HG03520 (cell line): ENCODE data around the gene SUMO4.

Experiments used
- ATAC-seq: cut with Tn5 transposase; IDR thresholded peaks from one replicate; pipeline ENCODE4 v1.9.1; 2021; ENCODE audit warnings: mild to moderate bottlenecking, moderate library complexity; ENCODE audit not compliant: unreplicated experiment

The SUMO4 gene

DNA sequence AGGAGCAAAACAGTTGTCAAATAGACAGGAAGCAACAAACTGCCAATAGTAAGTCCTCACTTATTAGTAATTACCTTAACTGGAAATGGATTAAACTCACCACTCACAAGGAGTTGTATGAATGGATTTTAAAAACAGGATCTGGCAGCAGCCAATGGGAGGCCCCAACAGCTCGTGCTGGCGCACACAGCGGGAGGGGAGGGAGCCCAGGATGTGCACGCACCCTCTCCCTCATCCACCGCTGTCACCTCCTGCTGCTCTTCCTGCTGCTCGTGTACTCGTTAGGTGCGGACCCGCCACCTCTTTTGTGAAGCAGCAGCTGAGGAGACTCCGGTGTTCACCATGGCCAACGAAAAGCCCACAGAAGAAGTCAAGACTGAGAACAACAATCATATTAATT is at the start of gene SUMO4:
Gene SUMO4, plus strand, starts transcription at position 213 of the 400 bp plus-strand sequence. Its CDS starts 130 bp downstream, at position 343.
- ATAC-seq = no peak

GRCh38 chr6:149354009-149354408 is 46.1 kb upstream of the SUMO4 start:
- no peak for ATAC-seq

DNA sequence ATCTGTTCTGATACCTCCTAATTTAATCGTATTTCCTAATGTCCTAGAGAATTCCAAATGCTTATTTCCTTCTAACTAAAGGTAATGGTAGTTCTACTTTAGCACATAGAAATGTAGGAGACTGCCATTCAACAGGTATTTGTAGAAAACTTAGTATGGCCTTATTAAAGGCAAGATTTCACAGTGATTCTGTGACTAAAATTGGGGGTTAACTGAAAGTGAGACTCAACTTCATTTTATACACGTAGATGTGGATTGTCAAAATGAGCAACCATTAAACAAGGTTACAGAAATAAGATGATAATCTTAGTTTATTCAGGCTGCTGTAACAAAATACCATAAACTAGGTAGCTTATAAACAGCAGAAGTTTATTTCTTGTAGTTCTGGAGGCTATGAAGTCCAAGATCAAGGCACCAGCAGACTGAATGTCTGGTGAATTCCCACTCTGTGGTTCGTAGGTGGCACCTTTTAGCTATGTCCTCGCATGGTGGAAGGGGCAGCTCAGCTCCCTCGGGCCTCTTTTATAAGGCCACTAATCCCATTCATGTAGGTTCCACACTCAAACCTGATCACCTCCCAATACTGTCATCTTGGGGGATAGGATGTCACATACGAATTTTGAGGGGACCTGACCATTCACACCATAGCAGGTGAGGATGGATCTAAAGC is 43.8 kb upstream of the SUMO4 start:
- no peak for ATAC-seq

GRCh38 chr6:149357726-149358538 is 42.1 kb upstream of the SUMO4 start:
- no peak for ATAC-seq

- ATAC-seq = no peak
Measured at GRCh38 chr6:149359440-149359839, 40.6 kb upstream of the SUMO4 start.

- no peak for ATAC-seq
Measured at GRCh38 chr6:149360536-149360935, 39.5 kb upstream of the SUMO4 start.

DNA sequence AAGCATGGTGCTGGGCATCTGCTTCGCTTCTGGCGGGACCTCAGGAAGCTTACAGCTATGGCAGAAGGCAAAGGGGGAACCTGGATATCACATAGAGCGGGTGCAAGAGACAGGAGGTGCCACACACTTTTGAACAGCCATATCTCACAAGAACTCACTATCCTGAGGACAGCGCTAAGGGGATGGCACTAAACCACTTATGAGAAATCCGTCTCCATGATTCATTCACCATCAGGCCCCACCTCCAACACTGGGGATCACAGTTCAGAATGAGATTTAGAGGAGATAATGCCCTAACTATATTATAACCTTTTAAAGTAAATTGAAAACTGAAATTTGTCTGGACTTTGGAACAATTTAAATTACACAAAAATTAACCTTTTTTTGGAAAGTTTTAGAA is 37.8 kb upstream of the SUMO4 start:
- ATAC-seq = no peak

- no peak for ATAC-seq
Measured at GRCh38 chr6:149363154-149363553, 36.9 kb upstream of the SUMO4 start.

DNA sequence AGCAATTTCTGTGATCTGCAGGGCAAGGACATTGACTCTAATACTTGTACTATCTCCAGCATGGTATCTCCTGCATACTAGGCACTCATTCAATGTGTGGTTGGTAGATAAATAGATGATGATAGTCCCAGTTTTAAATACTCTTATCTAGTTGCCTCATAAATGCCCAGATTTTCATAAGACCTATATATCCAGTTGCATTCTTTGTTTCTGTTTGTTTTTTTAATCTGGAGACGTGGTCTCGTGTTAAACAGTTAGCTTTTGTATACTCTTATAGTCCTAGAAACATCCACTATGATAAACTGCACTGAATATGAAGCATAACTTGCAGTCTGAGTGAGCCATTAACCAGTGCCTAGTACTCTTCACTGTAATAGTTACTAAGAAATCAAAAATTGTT is 35.5 kb upstream of the SUMO4 start:
- ATAC-seq = no peak

DNA sequence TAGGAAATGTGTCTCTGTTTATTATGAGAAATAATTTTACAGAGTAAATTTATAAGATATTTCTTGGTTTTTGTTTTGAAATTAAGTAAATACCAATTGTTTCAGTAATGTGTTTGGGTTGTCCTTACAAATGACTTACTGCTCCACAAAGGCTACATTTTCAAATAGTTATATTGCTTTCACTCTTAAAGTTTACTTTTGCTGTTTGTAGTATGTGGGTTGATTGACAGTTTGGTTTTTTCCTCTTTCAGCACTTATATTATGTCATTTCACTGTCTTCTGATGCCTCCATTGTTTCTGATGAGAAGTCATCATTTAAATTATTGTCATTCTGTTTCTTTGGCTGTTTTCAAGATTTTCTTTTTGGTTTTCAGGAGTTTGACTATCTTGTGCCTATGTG is 34.9 kb upstream of the SUMO4 start:
- ATAC-seq = no peak

GRCh38 chr6:149366267-149366921 is 33.7 kb upstream of the SUMO4 start:
- no peak for ATAC-seq

DNA sequence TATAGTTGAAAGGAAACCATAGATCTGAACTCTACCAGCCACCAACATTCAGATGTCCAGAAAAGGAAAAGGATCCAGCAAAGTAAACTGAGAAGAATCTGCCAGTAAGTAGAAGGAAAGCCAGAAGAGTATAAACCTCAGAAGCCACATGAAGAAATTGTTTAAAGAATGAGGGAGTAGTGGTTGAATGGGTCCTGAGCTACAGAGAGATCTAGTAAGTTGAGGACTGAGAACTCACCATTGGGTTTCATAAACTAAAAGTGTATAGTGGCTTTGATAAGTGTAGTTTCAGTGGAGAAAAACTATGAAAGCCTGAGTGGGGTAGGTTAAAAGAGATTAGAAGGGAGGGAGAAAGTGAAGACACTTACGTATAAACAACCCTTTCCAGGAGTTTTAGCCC is 32.0 kb upstream of the SUMO4 start:
- peak; percentile 56 for ATAC-seq

GRCh38 chr6:149371154-149371553 is 28.9 kb upstream of the SUMO4 start:
- ATAC-seq = no peak

DNA sequence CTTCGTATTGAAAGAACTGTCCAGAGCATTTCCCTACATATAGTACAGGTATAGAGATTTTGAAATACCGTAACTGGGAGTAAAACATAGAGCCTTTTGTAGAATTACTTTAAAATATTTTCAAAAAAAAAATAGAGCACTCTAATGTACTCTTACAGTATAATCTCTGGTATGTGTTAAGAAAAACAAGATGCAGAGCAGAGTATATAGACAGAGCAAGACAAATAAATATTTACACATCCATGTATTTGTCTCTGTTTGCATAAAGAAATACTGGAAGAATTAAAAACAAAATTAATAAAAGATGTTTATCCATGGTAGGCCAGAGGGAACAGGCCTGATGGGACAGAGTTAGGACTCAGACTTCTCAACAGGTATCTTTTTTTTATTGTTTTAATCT is 28.0 kb upstream of the SUMO4 start:
- no peak for ATAC-seq

GRCh38 chr6:149373511-149373910 is 26.6 kb upstream of the SUMO4 start:
- no peak for ATAC-seq

DNA sequence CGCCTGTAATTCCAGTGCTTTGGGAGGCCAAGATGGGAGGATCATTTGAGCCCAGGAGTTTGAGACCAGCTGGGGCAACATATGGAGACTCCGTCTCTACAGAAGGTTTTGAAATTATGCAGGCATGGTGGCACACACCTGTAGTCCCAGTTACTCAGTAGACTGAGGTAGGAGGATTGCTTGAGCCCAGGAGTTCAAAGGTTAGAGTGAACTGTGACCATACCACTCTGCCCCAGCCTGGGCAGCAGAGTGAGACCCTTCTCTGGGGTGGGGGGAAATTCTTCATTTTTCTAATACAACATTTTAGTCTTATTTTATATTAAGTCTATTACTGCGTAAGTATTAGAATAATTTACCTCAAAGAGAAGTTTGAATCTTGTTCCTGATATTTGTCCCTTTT is 20.1 kb upstream of the SUMO4 start:
- no peak for ATAC-seq

- no peak for ATAC-seq
Measured at GRCh38 chr6:149380523-149380922, 19.5 kb upstream of the SUMO4 start.

DNA sequence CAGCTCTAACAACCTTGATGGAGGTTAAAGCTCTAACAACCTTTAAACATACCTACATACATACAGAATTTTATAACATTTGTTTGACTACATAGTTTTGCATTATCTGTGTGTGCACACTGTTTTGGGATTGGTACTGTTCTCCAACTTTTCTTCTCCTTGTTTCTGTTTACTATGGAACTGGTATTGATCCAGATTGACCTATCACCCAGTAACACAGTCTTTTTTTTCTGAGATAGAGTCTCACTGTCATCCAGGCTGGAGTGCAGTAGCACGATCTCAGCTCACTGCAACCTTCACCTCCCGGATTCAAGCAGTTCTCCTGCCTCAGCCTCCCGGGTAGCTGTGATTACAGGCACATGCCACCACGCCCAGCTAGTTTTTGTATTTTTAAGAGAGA is 16.7 kb upstream of the SUMO4 start:
- ATAC-seq = no peak

DNA sequence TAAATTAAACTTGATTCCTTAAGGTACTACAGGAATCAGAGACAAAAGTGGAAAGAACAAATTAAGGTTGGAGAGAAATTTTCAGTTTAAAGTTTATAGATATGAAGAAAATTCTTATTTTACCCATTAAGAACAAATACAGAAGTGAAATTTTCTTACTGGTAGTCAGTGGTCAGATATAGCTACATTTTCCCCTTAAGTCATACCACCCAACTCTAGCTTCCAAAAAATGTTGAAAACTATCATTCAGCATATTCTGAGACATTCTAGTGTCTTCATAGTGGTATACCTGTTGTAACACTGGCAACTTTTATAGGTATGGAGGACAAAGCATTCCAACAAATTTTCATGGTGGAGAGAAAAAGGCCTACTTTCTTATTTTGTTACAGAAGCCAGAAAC is 15.6 kb upstream of the SUMO4 start:
- ATAC-seq = no peak

DNA sequence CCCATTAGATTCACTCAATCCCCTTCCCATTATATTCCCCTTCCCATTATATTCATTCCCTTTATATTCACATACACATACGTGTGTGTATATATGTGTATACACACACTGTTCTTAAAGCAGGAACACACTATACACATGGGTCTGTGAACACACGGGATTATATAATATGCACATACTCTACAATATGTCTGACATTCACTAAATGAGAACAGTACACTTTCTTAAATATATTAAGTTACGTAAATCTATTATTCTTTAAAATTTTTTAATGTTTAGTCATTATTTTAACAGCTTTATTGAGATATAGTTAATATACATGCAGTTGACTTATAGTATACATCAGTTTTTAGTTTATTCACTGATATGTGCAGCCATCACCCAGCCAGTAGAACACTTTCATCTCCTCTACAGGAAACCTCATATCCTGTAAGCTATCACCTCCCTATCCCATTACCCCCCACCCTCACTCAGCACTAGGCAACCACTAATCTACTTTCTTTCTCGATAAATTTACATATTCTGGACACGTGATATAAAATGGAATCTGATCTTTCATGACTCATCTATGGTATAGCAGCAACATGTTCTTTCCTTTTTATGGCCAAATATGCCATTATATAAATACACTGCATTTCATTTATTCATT is 13.9 kb upstream of the SUMO4 start:
- ATAC-seq = no peak

GRCh38 chr6:149387779-149388512 is 12.1 kb upstream of the SUMO4 start:
- ATAC-seq = no peak
